ENCODE results near the gene SCFD2. TPM values are rescaled to one million over a fixed set of nuclear protein-coding genes. Genes with fewer than 3 reads are reported as not detected.
"Not testable (repeated sequence)": the region's sequence is repeated elsewhere in the genome, so short reads cannot be mapped to it uniquely, and the experiment has no call there.

SCFD2 gene
- total RNA-seq, 1 experiment from 2014 or later: 20.6 TPM

DNA sequence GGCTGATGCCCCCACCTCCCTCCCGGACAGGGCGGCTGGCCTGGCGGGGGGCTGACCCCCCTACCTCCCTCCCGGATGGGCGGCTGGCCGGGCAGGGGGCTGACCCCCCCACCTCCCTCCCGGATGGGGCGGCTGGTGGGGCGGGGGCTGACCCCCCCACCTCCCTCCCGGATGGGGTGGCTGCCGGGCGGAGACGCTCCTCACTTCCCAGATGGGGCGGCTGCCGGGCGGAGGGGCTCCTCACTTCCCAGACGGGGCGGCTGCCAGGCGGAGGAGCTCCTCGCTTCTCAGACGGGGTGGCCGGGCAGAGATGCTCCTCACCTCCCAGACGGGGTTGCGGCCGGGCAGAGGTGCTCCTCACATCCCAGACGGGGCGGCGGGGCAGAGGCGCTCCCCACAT is 127.5 kb downstream of the SCFD2 start:
- DNase-seq (ENCODE audit: low read depth): not testable (repeated sequence)

- not testable (repeated sequence) for DNase-seq (ENCODE audit: low read depth)
Observed at GRCh38 chr4:53237811-53238210, 128.1 kb downstream of the SCFD2 start.

- DNase-seq (ENCODE audit: low read depth): not testable (repeated sequence)
Observed at GRCh38 chr4:53236624-53237023, 129.2 kb downstream of the SCFD2 start.

- DNase-seq (ENCODE audit: low read depth): no peak
Observed at GRCh38 chr4:53235547-53235946, 130.3 kb downstream of the SCFD2 start.

GRCh38 chr4:53234669-53235068 is 131.2 kb downstream of the SCFD2 start:
- no peak for DNase-seq (ENCODE audit: low read depth)

DNA sequence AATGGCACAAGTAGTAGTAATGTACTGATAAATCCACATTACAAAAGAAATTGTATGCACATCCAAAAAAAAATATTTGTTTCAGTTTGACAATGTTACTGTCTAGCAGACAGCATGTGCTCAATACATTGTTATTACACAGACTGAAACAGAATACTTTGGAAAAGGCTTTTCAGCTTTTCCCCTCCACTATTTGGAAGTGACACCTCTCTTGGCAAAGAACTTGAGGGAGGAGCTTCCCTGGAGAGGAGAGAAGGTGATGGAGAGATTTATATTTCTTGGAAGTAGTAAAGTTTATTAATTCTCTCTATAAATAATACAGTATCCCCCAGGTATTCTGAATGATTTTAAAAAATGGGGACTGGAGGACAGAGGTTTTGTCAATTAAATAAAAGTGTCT is 131.8 kb downstream of the SCFD2 start:
- DNase-seq (ENCODE audit: low read depth): no peak

DNA sequence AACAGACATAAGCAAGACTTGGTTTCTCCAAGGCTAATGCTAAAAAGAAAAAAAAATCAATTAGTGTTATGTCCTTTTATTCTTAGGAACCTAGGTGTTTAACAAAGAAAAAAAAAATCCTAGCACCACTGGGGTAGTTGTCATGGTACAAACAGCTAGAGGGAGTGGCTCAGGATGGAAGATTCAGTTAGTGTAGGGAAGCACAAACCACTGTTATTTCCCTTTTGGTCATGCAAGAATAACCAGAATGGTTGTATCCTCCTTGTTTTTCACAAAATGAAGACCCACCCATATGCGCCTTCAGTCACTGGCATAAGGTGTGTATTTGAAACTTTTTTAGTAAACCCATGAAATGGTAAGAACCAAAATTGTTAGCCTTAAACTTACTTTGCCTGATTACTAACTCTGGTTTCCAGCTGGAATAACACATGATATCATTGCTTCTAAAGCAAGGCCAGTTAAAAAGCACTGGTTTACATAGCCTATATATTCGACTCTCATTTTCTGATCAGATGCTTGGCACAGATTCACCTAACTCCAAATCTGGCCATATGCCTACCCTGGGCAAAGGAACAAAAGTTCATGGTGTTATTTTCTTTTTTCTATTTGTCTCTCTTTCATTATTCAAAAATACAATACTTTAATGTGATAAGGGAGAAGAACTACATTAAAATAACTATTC is 132.6 kb downstream of the SCFD2 start:
- no peak for DNase-seq (ENCODE audit: low read depth)

GRCh38 chr4:53232371-53232770 is 133.5 kb downstream of the SCFD2 start:
- no peak for DNase-seq (ENCODE audit: low read depth)

DNA sequence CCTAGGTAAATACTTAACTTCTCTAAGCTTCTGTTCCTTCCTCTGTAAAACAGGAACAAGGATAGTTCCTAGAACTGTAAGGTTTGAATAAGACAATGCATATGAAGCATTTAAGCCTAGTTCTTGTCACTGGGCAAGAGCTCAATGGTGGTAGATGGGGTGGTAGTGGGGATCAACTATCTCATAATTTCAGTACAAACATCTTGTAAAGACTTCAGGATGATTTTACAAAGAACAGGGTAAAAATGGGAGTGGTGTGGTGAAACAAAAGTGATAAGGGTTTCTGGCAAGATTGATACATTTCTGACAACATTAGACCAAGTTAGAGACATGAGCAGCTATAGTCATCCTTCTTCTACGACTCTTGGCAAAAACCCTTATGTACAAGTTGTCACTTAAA is 137.8 kb downstream of the SCFD2 start:
- DNase-seq (ENCODE audit: low read depth): no peak

- no peak for DNase-seq (ENCODE audit: low read depth)
Observed at GRCh38 chr4:53227451-53227850, 138.4 kb downstream of the SCFD2 start.

GRCh38 chr4:53221832-53222480 is 143.9 kb downstream of the SCFD2 start:
- no peak for DNase-seq (ENCODE audit: low read depth)

- DNase-seq (ENCODE audit: low read depth): not testable (repeated sequence)
Observed at GRCh38 chr4:53219148-53219547, 146.7 kb downstream of the SCFD2 start.

DNA sequence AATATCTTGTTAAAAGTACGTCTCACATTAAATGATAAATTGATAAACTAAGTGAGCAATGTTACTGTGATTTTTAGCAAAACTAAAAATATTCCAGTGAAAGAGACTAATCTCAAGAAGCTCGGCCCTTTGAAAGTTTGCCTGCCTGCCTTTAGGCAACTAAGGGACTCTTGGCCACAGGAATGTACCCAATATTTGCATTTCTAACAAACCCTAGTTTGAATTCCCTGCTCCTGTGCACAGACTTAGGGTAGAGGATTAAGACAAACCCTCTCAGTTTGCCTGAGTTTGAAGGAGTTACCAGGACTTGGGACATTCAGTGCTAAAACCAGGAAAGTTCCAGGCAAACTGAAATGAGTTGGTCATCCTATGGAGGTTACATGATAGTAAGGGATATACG is 157.1 kb downstream of the SCFD2 start:
- no peak for DNase-seq (ENCODE audit: low read depth)

DNA sequence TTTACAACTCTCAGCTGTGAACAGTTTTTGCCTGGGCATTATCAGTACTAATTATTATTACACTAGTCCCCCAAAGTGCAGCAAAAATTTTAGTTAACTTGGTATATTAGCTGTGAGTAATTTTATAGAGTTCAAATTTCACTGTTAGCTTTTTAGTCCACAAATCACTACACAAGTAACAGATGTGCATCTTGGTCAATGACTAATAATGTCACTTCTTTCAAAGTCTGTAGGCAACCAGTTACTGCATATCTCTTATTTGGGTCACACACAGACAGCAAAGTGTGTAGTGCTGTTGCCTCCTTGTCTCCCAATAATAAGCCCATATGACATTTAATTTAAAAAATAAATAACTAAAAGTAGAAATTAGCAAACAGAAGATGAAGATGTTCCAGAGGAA is 159.9 kb downstream of the SCFD2 start:
- DNase-seq (ENCODE audit: low read depth): no peak

- no peak for DNase-seq (ENCODE audit: low read depth)
Observed at GRCh38 chr4:53199356-53199755, 166.5 kb downstream of the SCFD2 start.

- DNase-seq (ENCODE audit: low read depth): no peak
Observed at GRCh38 chr4:53197772-53198142, 168.1 kb downstream of the SCFD2 start.

DNA sequence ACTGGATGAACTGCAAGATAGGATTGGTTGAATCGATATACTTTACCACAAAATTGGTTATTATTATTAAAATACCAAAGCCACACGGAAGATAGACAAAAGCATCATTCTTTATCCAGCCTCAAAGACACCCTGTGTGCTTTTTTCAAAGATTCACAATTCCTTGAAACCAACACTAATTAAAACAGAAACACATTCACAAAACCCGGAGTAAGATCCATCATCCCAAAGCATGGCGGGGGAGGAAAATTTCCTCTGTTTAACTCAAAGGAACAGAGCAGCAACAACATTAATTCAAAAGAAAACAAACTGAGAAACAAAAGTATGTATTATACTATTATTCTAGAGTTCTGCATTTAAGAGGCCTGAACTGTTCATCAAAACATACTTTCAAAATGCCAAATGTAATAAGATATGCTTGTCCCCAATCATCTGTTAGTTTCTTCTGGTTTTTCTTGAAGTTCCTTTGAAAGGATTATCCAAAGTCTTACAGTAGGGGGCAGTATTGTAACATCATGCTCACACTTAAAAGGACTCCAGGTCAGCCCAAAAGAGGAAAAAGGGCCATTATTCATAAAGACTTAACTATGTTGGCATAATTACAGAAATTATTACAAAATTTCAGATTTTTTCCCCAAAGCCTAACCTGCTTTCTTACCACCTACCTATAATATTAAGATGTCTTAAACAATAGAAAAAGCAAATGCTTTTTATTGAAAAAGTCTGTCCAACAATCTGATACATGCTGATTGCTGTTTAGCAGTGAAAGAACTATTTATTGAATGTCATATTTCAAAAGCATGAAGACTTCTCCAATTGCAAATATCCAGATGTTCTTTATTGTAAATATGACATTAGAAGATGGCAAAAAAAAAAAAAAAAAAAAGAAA is 168.7 kb downstream of the SCFD2 start:
- peak; percentile 27 for DNase-seq (ENCODE audit: low read depth)

GRCh38 chr4:53195815-53196661 is 169.8 kb downstream of the SCFD2 start:
- no peak for DNase-seq (ENCODE audit: low read depth)

GRCh38 chr4:53194727-53195126 is 171.1 kb downstream of the SCFD2 start:
- DNase-seq (ENCODE audit: low read depth): no peak

DNA sequence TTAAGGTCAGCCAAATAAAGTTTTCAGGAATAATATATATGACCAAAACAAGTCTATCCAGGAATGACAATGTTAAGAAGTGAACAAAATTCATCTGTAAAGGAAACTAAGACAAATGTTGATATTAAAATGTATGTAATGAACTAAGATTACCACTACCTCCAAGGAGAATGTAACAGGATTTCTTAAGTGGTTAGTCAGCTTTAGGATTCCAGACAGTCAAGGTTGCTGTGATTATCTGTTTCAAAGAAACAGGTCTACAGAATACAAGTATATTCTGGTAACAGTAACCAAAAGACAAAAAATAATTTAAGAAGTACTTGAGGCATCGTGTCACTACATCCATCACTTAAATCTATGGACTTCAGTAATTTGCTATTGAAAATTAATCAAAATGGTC is 172.8 kb downstream of the SCFD2 start:
- no peak for DNase-seq (ENCODE audit: low read depth)

DNA sequence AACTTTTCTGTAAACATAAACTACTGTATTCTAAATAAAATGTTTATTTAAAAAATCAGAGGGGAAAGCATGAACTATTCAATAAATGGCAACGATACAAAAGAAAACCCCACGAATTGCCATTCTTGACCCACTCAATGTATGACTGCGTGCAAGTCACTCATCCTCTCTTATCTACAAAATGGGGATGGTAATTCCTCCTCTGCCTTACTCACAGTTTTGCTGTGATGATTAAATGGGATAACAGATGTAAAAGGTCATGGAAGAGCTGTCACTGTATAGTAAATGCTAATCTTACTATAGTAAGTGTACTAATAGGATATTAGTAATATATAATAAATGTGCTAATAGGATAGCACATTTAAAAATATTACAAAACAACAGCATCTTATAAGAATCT is 173.4 kb downstream of the SCFD2 start:
- peak; percentile 9 for DNase-seq (ENCODE audit: low read depth)

- no peak for DNase-seq (ENCODE audit: low read depth)
Observed at GRCh38 chr4:53191997-53192396, 173.9 kb downstream of the SCFD2 start.
